ENCODE data around the gene CRYGB. TPM values are rescaled to one million over a fixed set of nuclear protein-coding genes. Genes with fewer than 3 reads are reported as not detected.

The CRYGB gene
- total and polyA plus RNA-seq, 2 of the 13 experiments (the other 11 are each of a cell fraction or from before 2014, with no cell fraction given): not detected

- TF ChIP-seq TCF7 (IDR thresholded peaks at IDR 0.05; ENCODE audit: low read depth) (no peak), ZNF512B (CRISPR knock-in tag; IDR thresholded peaks at IDR 0.05; ENCODE audit: borderline replicate concordance) (no peak), ZNF776 (CRISPR knock-in tag; IDR thresholded peaks at IDR 0.05) (no peak), ZXDC (CRISPR knock-in tag; IDR thresholded peaks at IDR 0.05) (no peak), KAT7 (CRISPR knock-in tag; IDR thresholded peaks at IDR 0.05; ENCODE audit: borderline replicate concordance) (peak; percentile 37; the same call in 1 of the 2 replicates), HNF1B (CRISPR knock-in tag; IDR thresholded peaks at IDR 0.05) (peak; percentile 54; the same call in 1 of the 2 replicates), GZF1 (CRISPR knock-in tag; IDR thresholded peaks at IDR 0.05) (peak; percentile 99), ZNF879 (CRISPR knock-in tag; IDR thresholded peaks at IDR 0.05) (no peak), RARG (CRISPR knock-in tag; IDR thresholded peaks at IDR 0.05; ENCODE audit: low read depth) (no peak), RBFOX2 (IDR thresholded peaks at IDR 0.05; ENCODE audit: low read depth, low read length) (peak; percentile 45; the same call in 1 of the 2 replicates), NR2F1 (CRISPR knock-in tag; IDR thresholded peaks at IDR 0.05) (no peak)
- TF ChIP-seq, protein P1, sequence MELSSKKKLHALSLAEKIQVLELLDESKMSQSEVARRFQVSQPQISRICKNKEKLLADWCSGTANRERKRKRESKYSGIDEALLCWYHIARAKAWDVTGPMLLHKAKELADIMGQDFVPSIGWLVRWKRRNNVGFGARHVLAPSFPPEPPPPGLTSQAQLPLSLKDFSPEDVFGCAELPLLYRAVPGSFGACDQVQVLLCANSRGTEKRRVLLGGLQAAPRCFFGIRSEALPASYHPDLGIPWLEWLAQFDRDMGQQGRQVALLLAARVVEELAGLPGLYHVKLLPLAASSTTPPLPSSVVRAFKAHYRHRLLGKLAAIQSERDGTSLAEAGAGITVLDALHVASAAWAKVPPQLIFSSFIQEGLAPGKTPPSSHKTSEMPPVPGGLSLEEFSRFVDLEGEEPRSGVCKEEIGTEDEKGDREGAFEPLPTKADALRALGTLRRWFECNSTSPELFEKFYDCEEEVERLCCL (CRISPR knock-in tag; IDR thresholded peaks at IDR 0.05; ENCODE audit: borderline replicate concordance): no peak
- TF ChIP-seq, protein P2, sequence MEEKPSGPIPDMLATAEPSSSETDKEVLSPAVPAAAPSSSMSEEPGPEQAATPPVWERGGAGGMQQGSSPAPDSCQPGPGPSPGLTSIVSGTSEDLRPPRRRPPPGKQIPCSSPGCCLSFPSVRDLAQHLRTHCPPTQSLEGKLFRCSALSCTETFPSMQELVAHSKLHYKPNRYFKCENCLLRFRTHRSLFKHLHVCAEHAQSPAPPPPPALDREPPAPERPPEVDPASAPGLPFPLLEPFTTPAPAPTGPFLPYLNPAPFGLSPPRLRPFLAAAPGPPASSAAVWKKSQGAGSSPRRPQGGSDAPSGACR (CRISPR knock-in tag; IDR thresholded peaks at IDR 0.05): peak; percentile 60; the same call in 1 of the 2 replicates
- TF ChIP-seq, protein P3, sequence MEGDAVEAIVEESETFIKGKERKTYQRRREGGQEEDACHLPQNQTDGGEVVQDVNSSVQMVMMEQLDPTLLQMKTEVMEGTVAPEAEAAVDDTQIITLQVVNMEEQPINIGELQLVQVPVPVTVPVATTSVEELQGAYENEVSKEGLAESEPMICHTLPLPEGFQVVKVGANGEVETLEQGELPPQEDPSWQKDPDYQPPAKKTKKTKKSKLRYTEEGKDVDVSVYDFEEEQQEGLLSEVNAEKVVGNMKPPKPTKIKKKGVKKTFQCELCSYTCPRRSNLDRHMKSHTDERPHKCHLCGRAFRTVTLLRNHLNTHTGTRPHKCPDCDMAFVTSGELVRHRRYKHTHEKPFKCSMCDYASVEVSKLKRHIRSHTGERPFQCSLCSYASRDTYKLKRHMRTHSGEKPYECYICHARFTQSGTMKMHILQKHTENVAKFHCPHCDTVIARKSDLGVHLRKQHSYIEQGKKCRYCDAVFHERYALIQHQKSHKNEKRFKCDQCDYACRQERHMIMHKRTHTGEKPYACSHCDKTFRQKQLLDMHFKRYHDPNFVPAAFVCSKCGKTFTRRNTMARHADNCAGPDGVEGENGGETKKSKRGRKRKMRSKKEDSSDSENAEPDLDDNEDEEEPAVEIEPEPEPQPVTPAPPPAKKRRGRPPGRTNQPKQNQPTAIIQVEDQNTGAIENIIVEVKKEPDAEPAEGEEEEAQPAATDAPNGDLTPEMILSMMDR (CRISPR knock-in tag; IDR thresholded peaks at IDR 0.05): no peak
Observed at GRCh38 chr2:208129744-208130711, 15.9 kb downstream of the CRYGB start, which contains the start of gene CRYGC (continued).

All from HepG2 (cell line).